ENCODE data around the gene ZNF397. TPM values are rescaled to one million over a fixed set of nuclear protein-coding genes. Genes with fewer than 3 reads are reported as not detected.

ZNF397 gene
- total RNA-seq, 1 experiment from 2014 or later = 10.1 TPM

- DNase-seq (ENCODE audit: low spot score) = no peak
These were observed 6.0 kb downstream of the ZNF397 start for GRCh38 chr18:35246831-35247230.

GRCh38 chr18:35247412-35248249 lies 6.8 kb downstream of the ZNF397 start:
- no peak for DNase-seq (ENCODE audit: low spot score)

GRCh38 chr18:35248429-35248828 lies 7.6 kb downstream of the ZNF397 start:
- no peak for DNase-seq (ENCODE audit: low spot score)

- DNase-seq (ENCODE audit: low spot score) = no peak
These were observed 11.6 kb downstream of the ZNF397 start for GRCh38 chr18:35252466-35252865.

GRCh38 chr18:35253655-35254287 lies 12.9 kb downstream of the ZNF397 start:
- no peak for DNase-seq (ENCODE audit: low spot score)

- no peak for DNase-seq (ENCODE audit: low spot score)
These were observed 16.1 kb downstream of the ZNF397 start for GRCh38 chr18:35256947-35257346.

GRCh38 chr18:35264409-35264808 lies 23.6 kb downstream of the ZNF397 start:
- no peak for DNase-seq (ENCODE audit: low spot score)

GRCh38 chr18:35267161-35267651 lies 26.4 kb downstream of the ZNF397 start:
- DNase-seq (ENCODE audit: low spot score) = no peak

- DNase-seq (ENCODE audit: low spot score) = no peak
These were observed 27.0 kb downstream of the ZNF397 start for GRCh38 chr18:35267809-35268208.

GRCh38 chr18:35268821-35269220 lies 28.0 kb downstream of the ZNF397 start:
- DNase-seq (ENCODE audit: low spot score) = no peak

GRCh38 chr18:35271656-35272055 lies 30.8 kb downstream of the ZNF397 start:
- no peak for DNase-seq (ENCODE audit: low spot score)

GRCh38 chr18:35276267-35276666 lies 35.4 kb downstream of the ZNF397 start:
- DNase-seq (ENCODE audit: low spot score) = no peak

- no peak for DNase-seq (ENCODE audit: low spot score)
These were observed 36.8 kb downstream of the ZNF397 start for GRCh38 chr18:35277633-35278032.

GRCh38 chr18:35278085-35278484 lies 37.3 kb downstream of the ZNF397 start:
- DNase-seq (ENCODE audit: low spot score) = no peak

- no peak for DNase-seq (ENCODE audit: low spot score)
These were observed 38.1 kb downstream of the ZNF397 start for GRCh38 chr18:35278969-35279368.

- DNase-seq (ENCODE audit: low spot score) = peak; percentile 85
These were observed 41.5 kb downstream of the ZNF397 start for GRCh38 chr18:35282353-35282752.

- DNase-seq (ENCODE audit: low spot score) = peak; percentile 10
These were observed 43.3 kb downstream of the ZNF397 start for GRCh38 chr18:35283923-35284794.

GRCh38 chr18:35284841-35285240 lies 44.0 kb downstream of the ZNF397 start:
- DNase-seq (ENCODE audit: low spot score) = no peak

- no peak for DNase-seq (ENCODE audit: low spot score)
These were observed 48.5 kb downstream of the ZNF397 start for GRCh38 chr18:35289293-35289692.

- no peak for DNase-seq (ENCODE audit: low spot score)
These were observed 48.9 kb downstream of the ZNF397 start for GRCh38 chr18:35289727-35290093.

- peak; percentile 94 for DNase-seq (ENCODE audit: low spot score)
These were observed 49.4 kb downstream of the ZNF397 start, which contains the start of gene ZSCAN30 for GRCh38 chr18:35290094-35290735. Gene ZSCAN30, minus strand, starts transcription at chr18:35290229. Its CDS starts 25,877 bp downstream, at chr18:35264352.

GRCh38 chr18:35291166-35291565 lies 50.3 kb downstream of the ZNF397 start:
- no peak for DNase-seq (ENCODE audit: low spot score)

Data from A172 (cell line).